Esophagus squamous epithelium (tissue), 4 donors: Measurements from ENCODE around the gene PREX1.

Source experiments
- POLR2A ChIP-seq, 4 donors: fragments of 450-650 bp; IDR thresholded peaks; one replicate each; pipeline ENCODE4 v1.6.1; 2017; ENCODE audit warnings: antibody characterized with exemption in 4 of 4, mild to moderate bottlenecking in 4 of 4, moderate library complexity in 3 of 4
- TF ChIP-seq, protein P1 (sequence below), 6 experiments: fragments of 450-650 bp in 4 of 6; fragments of 200-600 bp in 2 of 6; sonication (generic) in 2 of 6; IDR thresholded peaks; one replicate each; pipeline ENCODE4 v1.5.1; 2016 to 2019; ENCODE audit warnings: antibody characterized with exemption in 6 of 6, mild to moderate bottlenecking in 4 of 6, moderate library complexity in 4 of 6

- TF ChIP-seq, protein P1, sequence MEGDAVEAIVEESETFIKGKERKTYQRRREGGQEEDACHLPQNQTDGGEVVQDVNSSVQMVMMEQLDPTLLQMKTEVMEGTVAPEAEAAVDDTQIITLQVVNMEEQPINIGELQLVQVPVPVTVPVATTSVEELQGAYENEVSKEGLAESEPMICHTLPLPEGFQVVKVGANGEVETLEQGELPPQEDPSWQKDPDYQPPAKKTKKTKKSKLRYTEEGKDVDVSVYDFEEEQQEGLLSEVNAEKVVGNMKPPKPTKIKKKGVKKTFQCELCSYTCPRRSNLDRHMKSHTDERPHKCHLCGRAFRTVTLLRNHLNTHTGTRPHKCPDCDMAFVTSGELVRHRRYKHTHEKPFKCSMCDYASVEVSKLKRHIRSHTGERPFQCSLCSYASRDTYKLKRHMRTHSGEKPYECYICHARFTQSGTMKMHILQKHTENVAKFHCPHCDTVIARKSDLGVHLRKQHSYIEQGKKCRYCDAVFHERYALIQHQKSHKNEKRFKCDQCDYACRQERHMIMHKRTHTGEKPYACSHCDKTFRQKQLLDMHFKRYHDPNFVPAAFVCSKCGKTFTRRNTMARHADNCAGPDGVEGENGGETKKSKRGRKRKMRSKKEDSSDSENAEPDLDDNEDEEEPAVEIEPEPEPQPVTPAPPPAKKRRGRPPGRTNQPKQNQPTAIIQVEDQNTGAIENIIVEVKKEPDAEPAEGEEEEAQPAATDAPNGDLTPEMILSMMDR (IDR thresholded peaks at IDR 0.05) = no peak
- no peak for TF ChIP-seq POLR2A (IDR thresholded peaks at IDR 0.05)
These were observed 26.6 kb downstream of the PREX1 start for GRCh38 chr20:48801197-48801596.
